Metanephros (tissue), 2 donors: ENCODE results near the gene SCN11A. TPM values are rescaled to one million over a fixed set of nuclear protein-coding genes. Genes with fewer than 3 reads are reported as not detected.

Experiments
- small RNA-seq: library from RNA; depleted of rRNA; stranded (forward); fragments of <200 nt; gene quantifications from one replicate; pipeline ENCODE3, GENCODE V24; 2014; ENCODE audit warnings: low replicate concordance
- total RNA-seq: library from RNA; depleted of rRNA; stranded (reverse); fragments of >200 nt; gene quantifications from one replicate; pipeline ENCODE4 v1.2.3, GENCODE V29; 2014

The SCN11A gene
- total RNA-seq: 1.5 TPM

GRCh38 chr3:39051649-39052561 is at the start of gene SCN11A, which contains the start of gene WDR48:
Gene SCN11A (minus strand): TSS chr3:39051944. CDS start chr3:38950362, 101,582 bp downstream.
Gene WDR48 (plus strand): TSS chr3:39052016. CDS start chr3:39052026, 10 bp downstream.

Small RNAs within 50 kb of the gene (small RNA-seq; reads per million reads assigned to genes)
- gene RNU6-1227P: not detected

Other genes with a start within 250 kb of the SCN11A start
- gene SCN10A, start 235.7 kb downstream of the SCN11A start, total RNA-seq: not detected
- 58.6 TPM for gene WDR48, start 72 bp upstream of the SCN11A start, total RNA-seq
- 51.3 TPM for gene GORASP1, start 55.7 kb upstream of the SCN11A start, total RNA-seq
- gene TTC21A, start 55.7 kb upstream of the SCN11A start, total RNA-seq: 13.5 TPM
- gene CSRNP1, start 101.6 kb upstream of the SCN11A start, total RNA-seq: 23.1 TPM
- gene XIRP1, start 140.7 kb upstream of the SCN11A start, total RNA-seq: 10.2 TPM
- 5.3 TPM for gene CX3CR1, start 228.1 kb upstream of the SCN11A start, total RNA-seq